ENCODE results near the gene ADGRF3. TPM values are rescaled to one million over a fixed set of nuclear protein-coding genes. Genes with fewer than 3 reads are reported as not detected.
"Not testable (repeated sequence)": the region's sequence is repeated elsewhere in the genome, so short reads cannot be mapped to it uniquely, and the experiment has no call there.

Gene ADGRF3
- total RNA-seq, 2 donors from 2014 or later: 0.34 TPM; not detected in 1

- intact Hi-C loops (cut with DNase I): no loop called here
- TF ChIP-seq, protein P1, sequence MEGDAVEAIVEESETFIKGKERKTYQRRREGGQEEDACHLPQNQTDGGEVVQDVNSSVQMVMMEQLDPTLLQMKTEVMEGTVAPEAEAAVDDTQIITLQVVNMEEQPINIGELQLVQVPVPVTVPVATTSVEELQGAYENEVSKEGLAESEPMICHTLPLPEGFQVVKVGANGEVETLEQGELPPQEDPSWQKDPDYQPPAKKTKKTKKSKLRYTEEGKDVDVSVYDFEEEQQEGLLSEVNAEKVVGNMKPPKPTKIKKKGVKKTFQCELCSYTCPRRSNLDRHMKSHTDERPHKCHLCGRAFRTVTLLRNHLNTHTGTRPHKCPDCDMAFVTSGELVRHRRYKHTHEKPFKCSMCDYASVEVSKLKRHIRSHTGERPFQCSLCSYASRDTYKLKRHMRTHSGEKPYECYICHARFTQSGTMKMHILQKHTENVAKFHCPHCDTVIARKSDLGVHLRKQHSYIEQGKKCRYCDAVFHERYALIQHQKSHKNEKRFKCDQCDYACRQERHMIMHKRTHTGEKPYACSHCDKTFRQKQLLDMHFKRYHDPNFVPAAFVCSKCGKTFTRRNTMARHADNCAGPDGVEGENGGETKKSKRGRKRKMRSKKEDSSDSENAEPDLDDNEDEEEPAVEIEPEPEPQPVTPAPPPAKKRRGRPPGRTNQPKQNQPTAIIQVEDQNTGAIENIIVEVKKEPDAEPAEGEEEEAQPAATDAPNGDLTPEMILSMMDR (IDR thresholded peaks at IDR 0.05): no peak
- TF ChIP-seq POLR2AphosphoS5 (IDR thresholded peaks at IDR 0.05) (no peak), POLR2A (IDR thresholded peaks at IDR 0.05) (no peak)
- Histone ChIP-seq H3K27ac (no peak overlapping the region), H3K9me3 (no peaks in the 10 kb centered on the region), H3K4me1 (replicated peaks) (no peaks in the 10 kb centered on the region), H3K27me3 (replicated peaks; ENCODE audit: insufficient read depth) (no peaks in the 10 kb centered on the region), H3K4me3 (no peak overlapping the region), H3K36me3 (no peaks in the 10 kb centered on the region)
- DNase-seq (ENCODE audit: low spot score): no peak
- WGBS: 53% methylated on average over 3 of the region's 3 CpGs
Measured at GRCh38 chr2:26335231-26335630, 11.4 kb downstream of the ADGRF3 start.

DNA sequence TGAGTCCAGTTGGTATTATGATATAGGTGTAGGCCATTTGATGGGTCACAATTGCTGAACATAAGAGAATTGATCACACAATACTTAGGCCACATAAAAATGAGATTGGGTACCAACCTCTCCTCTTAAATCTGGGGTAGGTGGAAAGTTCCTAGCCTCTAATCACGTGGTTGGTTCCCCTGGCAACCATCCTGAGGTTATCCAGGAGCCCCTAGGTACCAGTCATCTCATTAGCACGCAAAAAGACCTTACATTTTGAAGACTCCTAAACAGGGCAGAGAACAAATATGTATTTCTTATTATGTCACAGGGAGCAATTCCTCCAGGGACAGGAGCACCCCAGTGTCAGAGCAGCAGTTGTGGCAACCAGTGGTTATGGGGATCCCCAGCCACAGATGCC lies 13.3 kb downstream of the ADGRF3 start:
- no peaks in the 10 kb centered on the region for H3K27me3 ChIP-seq (replicated peaks; ENCODE audit: insufficient read depth)
- H3K4me1 ChIP-seq (replicated peaks): no peaks in the 10 kb centered on the region
- H3K9me3 ChIP-seq: no peaks in the 10 kb centered on the region
- DNase-seq (ENCODE audit: low spot score): no peak
- no peaks in the 10 kb centered on the region for H3K36me3 ChIP-seq
- intact Hi-C loops (cut with DNase I): no loop called here
- no peak overlapping the region for H3K27ac ChIP-seq
- TF ChIP-seq, protein P1 (IDR thresholded peaks at IDR 0.05): no peak
- TF ChIP-seq POLR2A (IDR thresholded peaks at IDR 0.05) (no peak), POLR2AphosphoS5 (IDR thresholded peaks at IDR 0.05) (no peak)
- H3K4me3 ChIP-seq: no peak overlapping the region
- 39% methylated on average over 2 of the region's 2 CpGs for WGBS

GRCh38 chr2:26331321-26331720 lies 15.3 kb downstream of the ADGRF3 start:
- H3K36me3 ChIP-seq; H3K4me3 ChIP-seq; H3K27me3 ChIP-seq (replicated peaks; ENCODE audit: insufficient read depth); H3K9me3 ChIP-seq; H3K27ac ChIP-seq; intact Hi-C loops (cut with DNase I); H3K4me1 ChIP-seq (replicated peaks); DNase-seq (ENCODE audit: low spot score): not testable (repeated sequence)
- 96% methylated on average over 8 of the region's 8 CpGs for WGBS

- Histone ChIP-seq H3K36me3 (no peaks in the 10 kb centered on the region), H3K27me3 (replicated peaks; ENCODE audit: insufficient read depth) (no peaks in the 10 kb centered on the region), H3K9me3 (no peaks in the 10 kb centered on the region), H3K4me3 (no peak overlapping the region), H3K27ac (no peak overlapping the region), H3K4me1 (replicated peaks) (no peaks in the 10 kb centered on the region)
- intact Hi-C loops (cut with DNase I): no loop called here
- WGBS: 59% methylated on average over 3 of the region's 3 CpGs
- DNase-seq (ENCODE audit: low spot score): no peak
- TF ChIP-seq POLR2A (IDR thresholded peaks at IDR 0.05) (no peak), POLR2AphosphoS5 (IDR thresholded peaks at IDR 0.05) (no peak)
- TF ChIP-seq, protein P1 (IDR thresholded peaks at IDR 0.05): no peak
Measured at GRCh38 chr2:26330604-26331003, 16.0 kb downstream of the ADGRF3 start.

- Histone ChIP-seq H3K9me3 (no peaks in the 10 kb centered on the region), H3K4me1 (replicated peaks) (no peaks in the 10 kb centered on the region), H3K36me3 (no peaks in the 10 kb centered on the region), H3K27me3 (replicated peaks; ENCODE audit: insufficient read depth) (no peaks in the 10 kb centered on the region), H3K4me3 (no peak overlapping the region), H3K27ac (no peak overlapping the region)
- intact Hi-C loops (cut with DNase I): no loop called here
- TF ChIP-seq, protein P1 (IDR thresholded peaks at IDR 0.05): peak; percentile 62 to 91 (median 85)
- TF ChIP-seq POLR2AphosphoS5 (IDR thresholded peaks at IDR 0.05) (peak; percentile 70), POLR2A (IDR thresholded peaks at IDR 0.05) (no peak)
- 3% methylated on average over 7 of the region's 7 CpGs for whole genome bisulfite sequencing
- peak; percentile 87 for DNase-seq (ENCODE audit: low spot score)
Measured at GRCh38 chr2:26330114-26330549, 16.5 kb downstream of the ADGRF3 start.

DNA sequence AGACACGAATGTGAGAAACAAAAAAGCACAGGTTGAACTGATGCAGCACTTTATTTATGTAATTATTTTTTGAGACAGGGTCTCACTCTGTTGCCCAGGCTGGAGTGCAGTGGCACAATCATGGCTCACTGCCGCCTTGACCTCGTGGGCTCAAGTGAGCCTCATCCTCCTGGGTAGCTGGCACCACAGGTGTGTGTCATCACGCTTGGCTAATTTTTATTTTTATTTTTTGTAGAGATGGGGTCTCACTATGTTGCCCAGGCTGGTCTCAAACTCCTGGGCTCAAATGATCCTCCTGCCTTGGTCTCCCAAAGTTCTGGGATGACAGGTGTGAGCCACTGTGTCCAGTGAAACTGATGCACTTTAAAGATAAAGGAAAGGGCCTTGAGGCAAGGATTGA lies 17.5 kb downstream of the ADGRF3 start:
- H3K4me3 ChIP-seq; H3K36me3 ChIP-seq; H3K9me3 ChIP-seq; H3K27me3 ChIP-seq (replicated peaks; ENCODE audit: insufficient read depth); H3K4me1 ChIP-seq (replicated peaks); DNase-seq (ENCODE audit: low spot score); intact Hi-C loops (cut with DNase I); H3K27ac ChIP-seq: not testable (repeated sequence)
- WGBS: 96% methylated on average over 4 of the region's 4 CpGs
